Adrenal gland (tissue), 12 donors: ENCODE measurements around the gene ANKRD17. TPM values are rescaled to one million over a fixed set of nuclear protein-coding genes. Genes with fewer than 3 reads are reported as not detected.

ENCODE experiments used
- DNase-seq, 7 donors: peaks; one replicate each; pipeline ENCODE4 v3.0.0-alpha.2; 2019 to 2020
- H3K27ac ChIP-seq, 5 donors: fragments of 200-600 bp; sonication (generic) in 4 of 5; 1 replicate in 3 of 5; 2 replicates in 2 of 5; pipeline versions ENCODE4 v1.5.1 to v1.8.0; 2016 to 2020; ENCODE audit warnings: mild to moderate bottlenecking in 1 of 5
- H3K27me3 ChIP-seq: fragments of 200-600 bp; 2 replicates; pipeline ENCODE4 v1.8.0; 2021
- H3K36me3 ChIP-seq, 2 donors: fragments of 200-600 bp; replicated peaks in 1 of 2; 1 replicate in 1 of 2; 2 replicates in 1 of 2; pipeline versions ENCODE4 v1.5.1 to v1.8.0; 2018 to 2022
- H3K4me1 ChIP-seq, 2 donors: fragments of 200-600 bp; replicated peaks in 1 of 2; 1 replicate in 1 of 2; 2 replicates in 1 of 2; pipeline versions ENCODE4 v1.5.1 to v1.8.0; 2018 to 2021
- H3K4me3 ChIP-seq, 4 donors: fragments of 200-600 bp; sonication (generic) in 3 of 4; one replicate each; pipeline ENCODE4 v1.5.1; 2016 to 2018
- H3K9me3 ChIP-seq, 3 donors: fragments of 200-600 bp; sonication (generic) in 1 of 3; replicated peaks in 1 of 3; 1 replicate in 2 of 3; 2 replicates in 1 of 3; pipeline versions ENCODE4 v1.5.1 to v1.8.0; 2016 to 2021
- POLR2A ChIP-seq, 2 donors: fragments of 450-650 bp; IDR thresholded peaks; one replicate each; pipeline ENCODE4 v1.6.1; 2017; ENCODE audit warnings: antibody characterized with exemption in 2 of 2, mild to moderate bottlenecking in 2 of 2, moderate library complexity in 1 of 2
- WGBS, 4 donors: extraction: QIAGEN DNeasy Blood & Tissue Kit in 2 of 4; methylation state at CpG; one replicate each; pipeline versions ENCODE4 v1.1.5 to v1.1.7; 2013 to 2017; 5-methylcytosine and 5-hydroxymethylcytosine counted together
- intact Hi-C, 2 donors: fragments of 100-400 bp; cut with DNase I; formaldehyde crosslinking; loops; one replicate each; pipeline versions ENCODE4 v1.14.1 to v1.15.0; 2022 to 2023
- polyA plus RNA-seq, 3 donors: library from polyadenylated mRNA; stranded (reverse); fragments of 200-250 nt in 2 of 3; fragments of 350-450 nt in 1 of 3; fragmentation: Illumina TruSeq in 1 of 3; extraction: RNeasy Lipid Tissue Mini Kit (QIAGEN cat#74804) in 1 of 3; gene quantifications; one replicate each; pipeline ENCODE4 v1.2.3, GENCODE V29; 2013 to 2014
- total RNA-seq, 9 donors: library from RNA; depleted of rRNA in 4 of 9; stranded (reverse); fragments of >200 nt in 4 of 9; fragments of 120-200 nt in 1 of 9; fragmentation: NEBNext Ultra II Directional in 1 of 9; extraction: Animal tissue kit (Norgen Biotek cat#: 25700) in 1 of 9; gene quantifications; one replicate each; pipeline versions ENCODE4 v1.1.0 to v1.2.4, GENCODE V29; 2013 to 2023
- TF ChIP-seq, protein P1 (sequence below), 6 experiments: fragments of 450-650 bp in 4 of 6; fragments of 200-600 bp in 2 of 6; sonication (generic) in 1 of 6; IDR thresholded peaks; 1 replicate in 5 of 6; 2 replicates in 1 of 6; pipeline versions ENCODE4 v1.5.1 to v1.8.0; 2016 to 2021; ENCODE audit warnings: antibody characterized with exemption in 6 of 6, mild to moderate bottlenecking in 2 of 6, moderate library complexity in 1 of 6
- donor health status: healthy with polysubstance abuse.
- donor health status: Bipolar disorder and iron deficiency.
- donor health status: DM: yes; HTN: yes; CAD: no.
- donor health status: DM: no; HTN: no; CAD: no.
- donor health status: DM: no; HTN: no; CAD: no.
- donor health status: DM: yes; HTN: yes; CAD: no.

Gene ANKRD17
- total and polyA plus RNA-seq, 12 donors = 13.3 to 66.3 (median 51.3) TPM

DNA sequence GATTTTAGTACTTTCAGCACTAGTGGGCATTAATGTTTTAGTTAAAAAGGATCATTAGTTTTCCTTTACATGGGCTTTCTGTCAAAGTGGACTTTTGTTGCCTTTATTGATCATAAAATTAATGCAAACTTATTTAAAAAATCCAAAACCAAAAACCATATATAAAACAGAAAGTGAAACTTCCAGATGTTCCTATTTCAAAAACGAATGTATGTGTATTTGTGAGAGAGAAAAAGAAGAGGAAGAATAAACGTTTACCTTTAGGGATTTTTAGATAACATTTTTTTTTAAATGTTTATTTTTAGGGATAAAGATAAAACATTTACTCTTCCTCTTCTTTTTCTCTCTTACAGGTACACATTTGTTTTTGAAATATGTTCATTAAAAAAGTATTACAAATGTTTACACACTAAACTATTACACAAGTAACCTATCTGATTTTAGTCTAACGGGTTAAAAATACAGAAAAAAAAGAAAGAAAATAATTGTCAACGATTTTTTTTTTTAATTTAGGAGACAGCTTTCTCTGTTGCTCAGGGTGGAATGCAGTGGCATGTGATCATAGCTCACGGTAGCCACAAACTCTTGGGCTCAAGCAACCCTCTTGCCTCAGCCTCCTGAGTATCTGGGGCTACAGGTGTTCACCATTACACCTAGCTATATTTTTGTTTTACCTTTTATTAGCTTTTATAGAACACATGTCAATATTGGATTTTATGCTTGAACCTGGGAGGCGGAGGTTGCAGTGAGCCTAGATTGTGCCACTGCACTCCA lies 172.3 kb downstream of the ANKRD17 start:
- H3K4me3 ChIP-seq = peak overlapping the region in 1 of 4 donors; percentile 34
- TF ChIP-seq, protein P1, sequence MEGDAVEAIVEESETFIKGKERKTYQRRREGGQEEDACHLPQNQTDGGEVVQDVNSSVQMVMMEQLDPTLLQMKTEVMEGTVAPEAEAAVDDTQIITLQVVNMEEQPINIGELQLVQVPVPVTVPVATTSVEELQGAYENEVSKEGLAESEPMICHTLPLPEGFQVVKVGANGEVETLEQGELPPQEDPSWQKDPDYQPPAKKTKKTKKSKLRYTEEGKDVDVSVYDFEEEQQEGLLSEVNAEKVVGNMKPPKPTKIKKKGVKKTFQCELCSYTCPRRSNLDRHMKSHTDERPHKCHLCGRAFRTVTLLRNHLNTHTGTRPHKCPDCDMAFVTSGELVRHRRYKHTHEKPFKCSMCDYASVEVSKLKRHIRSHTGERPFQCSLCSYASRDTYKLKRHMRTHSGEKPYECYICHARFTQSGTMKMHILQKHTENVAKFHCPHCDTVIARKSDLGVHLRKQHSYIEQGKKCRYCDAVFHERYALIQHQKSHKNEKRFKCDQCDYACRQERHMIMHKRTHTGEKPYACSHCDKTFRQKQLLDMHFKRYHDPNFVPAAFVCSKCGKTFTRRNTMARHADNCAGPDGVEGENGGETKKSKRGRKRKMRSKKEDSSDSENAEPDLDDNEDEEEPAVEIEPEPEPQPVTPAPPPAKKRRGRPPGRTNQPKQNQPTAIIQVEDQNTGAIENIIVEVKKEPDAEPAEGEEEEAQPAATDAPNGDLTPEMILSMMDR (IDR thresholded peaks at IDR 0.05) = no peak
- TF ChIP-seq POLR2A (IDR thresholded peaks at IDR 0.05) = no peak
- intact Hi-C loops = loop anchor here in 1 of 2 donors (10.0 kb wide), 1 partner anchor 49 kb away; no protein-coding TSS in a partner anchor
- H3K9me3 ChIP-seq = no peaks in the 10 kb centered on the region
- 23 to 38% (median 31%) methylated on average over 6 of the region's 6 CpGs for WGBS, 4 donors
- peak overlapping the region in 1 of 5 donors; percentile 6 for H3K27ac ChIP-seq
- no peaks in the 10 kb centered on the region for H3K27me3 ChIP-seq
- no peaks in the 10 kb centered on the region for H3K4me1 ChIP-seq
- peak in 1 of 7 donors; percentile 21 for DNase-seq
- H3K36me3 ChIP-seq = peaks cover 0 to 38% of the 10 kb centered on the region in 2 donors

DNA sequence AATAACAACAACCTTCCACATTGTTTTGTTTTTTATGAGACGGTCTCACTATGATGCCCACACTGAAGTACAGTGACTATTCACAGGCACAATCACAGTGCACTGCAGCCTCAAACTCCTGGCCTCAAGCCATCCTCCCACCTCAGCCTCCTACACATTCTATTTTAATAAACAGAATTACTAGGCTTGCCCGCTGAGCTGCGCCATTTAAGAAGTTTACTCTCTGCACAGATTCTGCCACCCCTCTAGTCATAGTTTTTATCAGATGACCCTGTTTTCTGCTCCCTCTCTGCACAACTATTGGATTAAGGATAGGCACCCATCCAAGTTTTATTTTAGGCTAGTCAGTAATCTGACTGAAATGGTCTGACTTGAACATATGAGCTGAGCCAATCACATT lies 177.8 kb downstream of the ANKRD17 start:
- DNase-seq = no peak
- H3K36me3 ChIP-seq = peaks cover 0 to 46% of the 10 kb centered on the region in 2 donors
- no peak overlapping the region for H3K4me3 ChIP-seq
- no peaks in the 10 kb centered on the region for H3K27me3 ChIP-seq
- no peaks in the 10 kb centered on the region for H3K4me1 ChIP-seq
- no peak overlapping the region for H3K27ac ChIP-seq
- 78 to 92% (median 83%) methylated on average over 3 of the region's 3 CpGs for WGBS, 4 donors
- no peak for TF ChIP-seq POLR2A (IDR thresholded peaks at IDR 0.05)
- TF ChIP-seq, protein P1 (IDR thresholded peaks at IDR 0.05) = no peak
- intact Hi-C loops = loop anchor here in 1 of 2 donors (10.0 kb wide), 1 partner anchor 54 kb away; no protein-coding TSS in a partner anchor
- H3K9me3 ChIP-seq = no peaks in the 10 kb centered on the region

DNA sequence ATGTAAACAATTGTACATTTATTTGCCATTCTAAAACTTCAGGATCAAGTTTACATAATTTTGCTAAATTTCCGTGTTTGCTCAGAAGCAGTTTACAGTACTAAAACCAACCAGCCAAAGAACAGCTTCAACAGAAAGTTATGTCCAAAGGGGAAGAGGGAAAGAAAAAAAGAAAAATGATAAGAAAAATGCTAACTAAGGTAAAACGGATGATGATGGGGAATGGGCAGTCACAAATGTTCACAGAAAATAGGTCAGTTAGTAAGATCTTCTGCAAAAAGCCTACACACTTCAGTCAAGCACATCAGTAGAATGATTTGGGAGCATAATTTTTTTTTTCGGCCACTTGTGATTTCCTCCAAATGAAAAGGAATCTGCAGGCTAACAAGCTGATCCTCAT lies 182.8 kb downstream of the ANKRD17 start:
- 84 to 90% (median 85%) methylated on average over 3 of the region's 3 CpGs for WGBS, 4 donors
- peaks cover 0 to 30% of the 10 kb centered on the region in 2 donors for H3K36me3 ChIP-seq

DNA sequence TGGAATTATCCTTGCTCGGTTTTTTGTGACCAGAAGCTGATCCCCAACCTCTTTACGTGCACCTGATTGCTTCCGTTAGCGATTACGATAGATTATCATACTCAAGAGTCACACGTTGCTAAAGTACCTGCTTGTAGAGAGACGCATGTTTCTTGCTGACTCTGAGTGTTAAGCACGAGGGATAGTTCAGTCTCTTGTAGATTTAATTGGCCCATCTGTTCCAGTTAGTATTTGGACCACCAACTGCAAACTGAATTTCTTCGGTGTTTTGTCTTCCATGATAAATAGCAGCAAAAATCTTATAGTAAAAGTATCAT lies 188.6 kb downstream of the ANKRD17 start:
- 3 to 5% (median 4%) methylated on average over 9 of the region's 9 CpGs for WGBS, 4 donors
- TF ChIP-seq, protein P1 (IDR thresholded peaks at IDR 0.05) = no peak
- no peak for TF ChIP-seq POLR2A (IDR thresholded peaks at IDR 0.05)
- H3K9me3 ChIP-seq = no peaks in the 10 kb centered on the region
- peaks cover 7 to 15% of the 10 kb centered on the region in 2 donors for H3K4me1 ChIP-seq
- peak overlapping the region in 3 of 4 donors; percentile 76 to 92 (median 91) for H3K4me3 ChIP-seq
- H3K36me3 ChIP-seq = no peaks in the 10 kb centered on the region
- intact Hi-C loops = no loop called here
- DNase-seq = no peak
- no peaks in the 10 kb centered on the region for H3K27me3 ChIP-seq
- peak overlapping the region; percentile 16 to 100 (median 97) for H3K27ac ChIP-seq

More for the DNA sequence above, 182.8 kb downstream of the ANKRD17 start:
- H3K4me3 ChIP-seq = no peak overlapping the region
- intact Hi-C loops = no loop called here
- no peaks in the 10 kb centered on the region for H3K27me3 ChIP-seq
- no peak for DNase-seq
- no peaks in the 10 kb centered on the region for H3K4me1 ChIP-seq
- no peak overlapping the region for H3K27ac ChIP-seq
- no peak for TF ChIP-seq POLR2A (IDR thresholded peaks at IDR 0.05)
- TF ChIP-seq, protein P1 (IDR thresholded peaks at IDR 0.05) = no peak
- no peaks in the 10 kb centered on the region for H3K9me3 ChIP-seq
